CD8-positive, alpha-beta memory T cell (primary cell): ENCODE data around the gene BHLHA15. TPM values are rescaled to one million over a fixed set of nuclear protein-coding genes. Genes with fewer than 3 reads are reported as not detected.

ENCODE experiments used
- CTCF ChIA-PET: fragments of 350-600 bp; sonication (Branson Sonifier 250); formaldehyde crosslinking; loops from one replicate; lab custom pipeline; 2021; ENCODE audit warnings: antibody characterized with exemption; lab: Charles Lee
- POLR2A ChIA-PET: fragments of 350-600 bp; sonication (Branson Sonifier 250); formaldehyde crosslinking; loops from one replicate; lab custom pipeline; 2021; ENCODE audit warnings: antibody characterized with exemption; lab: Charles Lee
- DNase-seq, 5 donors: peaks; one replicate each; pipeline versions ENCODE4 v3.0.0 to v3.0.0-alpha.2; 2020 to 2022; ENCODE audit warnings: mixed read lengths in 1 of 5
- H3K27ac ChIP-seq: one replicate; pipeline ENCODE4 v1.7.0; 2013; ENCODE audit warnings: low read depth, mild to moderate bottlenecking, low read length, moderate library complexity
- H3K27me3 ChIP-seq: 2 replicates; pipeline ENCODE4 v1.7.0; 2013; ENCODE audit warnings: low read length, mild to moderate bottlenecking; ENCODE audit not compliant: insufficient read depth, poor library complexity, severe bottlenecking
- H3K36me3 ChIP-seq: 2 replicates; pipeline ENCODE4 v1.7.0; 2013; ENCODE audit warnings: mild to moderate bottlenecking, low read length, moderate library complexity; ENCODE audit not compliant: insufficient read depth
- H3K4me1 ChIP-seq: 2 replicates; pipeline ENCODE4 v1.7.0; 2013; ENCODE audit warnings: mild to moderate bottlenecking, low read length, moderate library complexity; ENCODE audit not compliant: insufficient read depth
- H3K4me3 ChIP-seq: 2 replicates; pipeline ENCODE4 v1.7.0; 2013; ENCODE audit warnings: mild to moderate bottlenecking, low read length
- H3K9me3 ChIP-seq: 2 replicates; pipeline ENCODE4 v1.7.0; 2013; ENCODE audit warnings: mild to moderate bottlenecking, low read length
- H3K27ac Mint-ChIP-seq, 8 donors: one replicate each; pipeline ENCODE4 v1.8.0; 2020 to 2021; ENCODE audit warnings: mixed read lengths in 8 of 8, mild to moderate bottlenecking in 6 of 8, inconsistent platforms in 3 of 8, moderate library complexity in 3 of 8
- H3K27me3 Mint-ChIP-seq, 2 donors: one replicate each; pipeline ENCODE4 v1.8.0; 2020 to 2021; ENCODE audit warnings: mixed read lengths in 2 of 2, mild to moderate bottlenecking in 1 of 2, moderate library complexity in 1 of 2
- H3K36me3 Mint-ChIP-seq, 3 donors: one replicate each; pipeline ENCODE4 v1.8.0; 2020 to 2021; ENCODE audit warnings: mixed read lengths in 3 of 3, inconsistent platforms in 1 of 3, mild to moderate bottlenecking in 1 of 3
- H3K4me1 Mint-ChIP-seq, 3 donors: one replicate each; pipeline ENCODE4 v1.8.0; 2020 to 2021; ENCODE audit warnings: mixed read lengths in 3 of 3, inconsistent platforms in 1 of 3, mild to moderate bottlenecking in 1 of 3
- H3K4me3 Mint-ChIP-seq, 7 donors: one replicate each; pipeline ENCODE4 v1.8.0; 2020 to 2021; ENCODE audit warnings: mixed read lengths in 7 of 7, mild to moderate bottlenecking in 6 of 7, moderate library complexity in 4 of 7, inconsistent platforms in 2 of 7
- H3K9me3 Mint-ChIP-seq, 5 donors: one replicate each; pipeline ENCODE4 v1.8.0; 2020 to 2022; ENCODE audit warnings: mixed read lengths in 5 of 5, mild to moderate bottlenecking in 3 of 5, moderate library complexity in 2 of 5, inconsistent platforms in 1 of 5
- polyA plus RNA-seq: library from polyadenylated mRNA; unstranded; fragments of 300-500 nt; fragmentation: Illumina TruSeq; gene quantifications from one replicate; pipeline ENCODE4 v1.2.3, GENCODE V29; 2021
- total RNA-seq, 2 experiments: library from RNA; stranded (reverse); gene quantifications; one replicate each; pipeline ENCODE4 v1.2.3, GENCODE V29; 2021

The BHLHA15 gene
- total and polyA plus RNA-seq, 3 experiments from 2014 or later = not detected

GRCh38 chr7:98168181-98168903, 42.9 kb upstream of the BHLHA15 start:
- CTCF ChIA-PET = interaction anchor here (0.9 to 7.8 kb wide), 19 partner anchors 9 to 147 kb away, joined by 3 to 175 read pairs (median 4); partner anchors contain the start of gene LMTK2
- POLR2A ChIA-PET = interaction anchor here (0.6 to 1.2 kb wide), 4 partner anchors 34 to 296 kb away, joined by 3 to 5 read pairs (median 3); partner anchors contain the start of gene ASNS
- peak overlapping the region in 1 of 8 donors; percentile 44 for H3K27ac Mint-ChIP-seq

GRCh38 chr7:98168904-98169621, 42.2 kb upstream of the BHLHA15 start:
- no peaks in the 10 kb centered on the region for H3K9me3 Mint-ChIP-seq
- no peak overlapping the region for H3K4me3 Mint-ChIP-seq
- H3K36me3 Mint-ChIP-seq = peaks cover 0 to 33% (median 6%) of the 10 kb centered on the region in 3 donors
- Histone ChIP-seq H3K27me3 (no peaks in the 10 kb centered on the region), H3K4me1 (no peaks in the 10 kb centered on the region), H3K36me3 (peaks cover 3% of the 10 kb centered on the region), H3K27ac (no peak overlapping the region), H3K4me3 (no peak overlapping the region), H3K9me3 (no peaks in the 10 kb centered on the region)
- peak overlapping the region in 1 of 8 donors; percentile 88 for H3K27ac Mint-ChIP-seq
- no peak for DNase-seq
- POLR2A ChIA-PET = interaction anchor here (0.8 to 1.2 kb wide), 3 partner anchors 34 to 297 kb away, joined by 3 read pairs; partner anchors contain the start of gene ASNS
- CTCF ChIA-PET = interaction anchor here (0.9 to 7.8 kb wide), 20 partner anchors 10 to 148 kb away, joined by 3 to 175 read pairs (median 4); partner anchors contain the start of gene LMTK2
- H3K4me1 Mint-ChIP-seq = peaks cover 0 to 10% (median 8%) of the 10 kb centered on the region in 3 donors
- no peaks in the 10 kb centered on the region for H3K27me3 Mint-ChIP-seq

More at GRCh38 chr7:98168181-98168903, 42.9 kb upstream of the BHLHA15 start:
- peaks cover 0 to 33% (median 6%) of the 10 kb centered on the region in 3 donors for H3K36me3 Mint-ChIP-seq
- H3K4me1 ChIP-seq = no peaks in the 10 kb centered on the region
- no peaks in the 10 kb centered on the region for H3K9me3 ChIP-seq
- no peak overlapping the region for H3K4me3 ChIP-seq
- H3K4me3 Mint-ChIP-seq = no peak overlapping the region
- peaks cover 0 to 10% (median 8%) of the 10 kb centered on the region in 3 donors for H3K4me1 Mint-ChIP-seq
- H3K27me3 Mint-ChIP-seq = no peaks in the 10 kb centered on the region
- H3K27ac ChIP-seq = no peak overlapping the region
- DNase-seq = peak; percentile 45 to 79 (median 47)
- H3K9me3 Mint-ChIP-seq = no peaks in the 10 kb centered on the region
- peaks cover 3% of the 10 kb centered on the region for H3K36me3 ChIP-seq
- H3K27me3 ChIP-seq = no peaks in the 10 kb centered on the region

GRCh38 chr7:98170966-98171365, 40.3 kb upstream of the BHLHA15 start:
- H3K4me1 Mint-ChIP-seq = peaks cover 0 to 10% (median 5%) of the 10 kb centered on the region in 3 donors
- Histone ChIP-seq H3K4me3 (no peak overlapping the region), H3K27ac (no peak overlapping the region), H3K36me3 (peaks cover 11% of the 10 kb centered on the region), H3K27me3 (no peaks in the 10 kb centered on the region), H3K9me3 (no peaks in the 10 kb centered on the region), H3K4me1 (no peaks in the 10 kb centered on the region)
- H3K9me3 Mint-ChIP-seq = no peaks in the 10 kb centered on the region
- peak overlapping the region in 1 of 8 donors; percentile 34 for H3K27ac Mint-ChIP-seq
- H3K27me3 Mint-ChIP-seq = no peaks in the 10 kb centered on the region
- CTCF ChIA-PET = interaction anchor here (1.1 to 7.8 kb wide), 2 partner anchors 65 to 150 kb away, joined by 3 to 175 read pairs; partner anchors contain the start of gene LMTK2
- POLR2A ChIA-PET = no interaction called here
- H3K36me3 Mint-ChIP-seq = peaks cover 0 to 49% (median 12%) of the 10 kb centered on the region in 3 donors
- no peak overlapping the region for H3K4me3 Mint-ChIP-seq
- DNase-seq = no peak

- Mint-ChIP-seq H3K27ac (peak overlapping the region in 1 of 8 donors; percentile 29), H3K9me3 (no peaks in the 10 kb centered on the region), H3K36me3 (peaks cover 0 to 52% (median 13%) of the 10 kb centered on the region in 3 donors), H3K4me1 (peaks cover 0 to 10% (median 5%) of the 10 kb centered on the region in 3 donors), H3K4me3 (no peak overlapping the region), H3K27me3 (no peaks in the 10 kb centered on the region)
- no peak for DNase-seq
- no peaks in the 10 kb centered on the region for H3K4me1 ChIP-seq
- H3K27ac ChIP-seq = no peak overlapping the region
- H3K36me3 ChIP-seq = peaks cover 11% of the 10 kb centered on the region
- no peaks in the 10 kb centered on the region for H3K27me3 ChIP-seq
- H3K4me3 ChIP-seq = no peak overlapping the region
- CTCF ChIA-PET = interaction anchor here (1.1 to 7.8 kb wide), 3 partner anchors 65 to 150 kb away, joined by 3 to 175 read pairs (median 11); partner anchors contain the start of gene LMTK2
- POLR2A ChIA-PET = no interaction called here
- no peaks in the 10 kb centered on the region for H3K9me3 ChIP-seq
Observed at GRCh38 chr7:98171449-98171848, 39.8 kb upstream of the BHLHA15 start.

GRCh38 chr7:98174334-98175259, 36.6 kb upstream of the BHLHA15 start:
- CTCF ChIA-PET = interaction anchor here (1.9 kb wide), 1 partner anchor 153 kb away, joined by 8 read pairs; no protein-coding TSS in a partner anchor
- Mint-ChIP-seq H3K36me3 (peaks cover 0 to 71% (median 18%) of the 10 kb centered on the region in 3 donors), H3K27ac (peak overlapping the region in 2 of 8 donors; percentile 0 to 14), H3K27me3 (no peaks in the 10 kb centered on the region), H3K9me3 (no peaks in the 10 kb centered on the region), H3K4me3 (no peak overlapping the region), H3K4me1 (peaks cover 0 to 3% (median 0%) of the 10 kb centered on the region in 3 donors)
- Histone ChIP-seq H3K27me3 (no peaks in the 10 kb centered on the region), H3K27ac (no peak overlapping the region), H3K4me1 (no peaks in the 10 kb centered on the region), H3K36me3 (peaks cover 11% of the 10 kb centered on the region), H3K9me3 (no peaks in the 10 kb centered on the region), H3K4me3 (no peak overlapping the region)
- POLR2A ChIA-PET = no interaction called here
- no peak for DNase-seq

- POLR2A ChIA-PET = no interaction called here
- H3K27ac Mint-ChIP-seq = peak overlapping the region in 3 of 8 donors; percentile 0 to 14 (median 4)
Observed at GRCh38 chr7:98175260-98175940, 35.8 kb upstream of the BHLHA15 start.

More at GRCh38 chr7:98175260-98175940, 35.8 kb upstream of the BHLHA15 start:
- no peak for DNase-seq
- H3K9me3 Mint-ChIP-seq = no peaks in the 10 kb centered on the region
- Histone ChIP-seq H3K36me3 (peaks cover 11% of the 10 kb centered on the region), H3K4me3 (no peak overlapping the region), H3K27ac (no peak overlapping the region), H3K27me3 (no peaks in the 10 kb centered on the region), H3K9me3 (no peaks in the 10 kb centered on the region), H3K4me1 (no peaks in the 10 kb centered on the region)
- H3K36me3 Mint-ChIP-seq = peaks cover 0 to 71% (median 18%) of the 10 kb centered on the region in 3 donors
- CTCF ChIA-PET = interaction anchor here (1.1 to 1.9 kb wide), 4 partner anchors 9 to 154 kb away, joined by 3 to 8 read pairs (median 4); partner anchors contain the start of gene LMTK2
- H3K27me3 Mint-ChIP-seq = no peaks in the 10 kb centered on the region
- H3K4me3 Mint-ChIP-seq = no peak overlapping the region
- H3K4me1 Mint-ChIP-seq = peaks cover 0 to 3% (median 0%) of the 10 kb centered on the region in 3 donors
